Middle frontal gyrus (tissue), 1 donor: ENCODE measurements around the gene STAG3.
"Not testable (repeated sequence)": the region's sequence is repeated elsewhere in the genome, so short reads cannot be mapped to it uniquely, and the experiment has no call there.

Experiments
- DNase-seq: peaks from one replicate; pipeline ENCODE4 v3.0.0-alpha.2; 2015; ENCODE audit warnings: low spot score; ENCODE audit errors: extremely low spot score

Gene STAG3

GRCh38 chr7:100246121-100246864 lies 68.6 kb downstream of the STAG3 start:
- not testable (repeated sequence) for DNase-seq

- DNase-seq, result not testable (repeated sequence)
Measured at GRCh38 chr7:100246865-100247137, 69.1 kb downstream of the STAG3 start.

DNA sequence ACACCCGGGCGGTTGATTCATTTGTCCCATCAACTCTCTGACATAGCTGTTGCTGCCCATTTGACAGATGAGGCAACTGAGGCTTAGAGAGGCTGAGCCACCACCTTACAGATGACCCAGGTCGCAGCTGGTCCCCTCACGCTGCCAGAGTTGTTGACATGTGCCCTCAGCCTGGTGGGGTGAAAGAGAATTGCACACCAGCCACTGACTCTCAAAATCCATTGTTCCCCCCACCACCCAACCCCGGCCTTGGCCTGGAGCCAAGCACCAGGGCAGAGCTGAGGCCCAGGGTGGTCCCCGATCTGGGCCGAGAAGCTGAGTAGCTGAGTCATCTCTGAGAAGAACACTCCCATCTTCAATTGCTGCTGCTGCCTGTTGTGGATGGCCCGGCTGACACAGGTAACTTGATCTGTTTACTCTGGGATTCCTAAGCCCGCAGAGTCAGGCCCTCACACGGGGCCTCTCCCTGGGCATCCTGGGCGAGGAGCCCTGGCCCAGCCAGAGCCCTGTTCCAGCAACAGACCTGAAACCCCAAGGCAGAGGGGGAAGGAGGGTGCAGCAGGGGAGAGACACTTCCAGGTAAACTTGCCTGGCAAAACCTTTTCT lies 69.5 kb downstream of the STAG3 start:
- DNase-seq, result no peak

DNA sequence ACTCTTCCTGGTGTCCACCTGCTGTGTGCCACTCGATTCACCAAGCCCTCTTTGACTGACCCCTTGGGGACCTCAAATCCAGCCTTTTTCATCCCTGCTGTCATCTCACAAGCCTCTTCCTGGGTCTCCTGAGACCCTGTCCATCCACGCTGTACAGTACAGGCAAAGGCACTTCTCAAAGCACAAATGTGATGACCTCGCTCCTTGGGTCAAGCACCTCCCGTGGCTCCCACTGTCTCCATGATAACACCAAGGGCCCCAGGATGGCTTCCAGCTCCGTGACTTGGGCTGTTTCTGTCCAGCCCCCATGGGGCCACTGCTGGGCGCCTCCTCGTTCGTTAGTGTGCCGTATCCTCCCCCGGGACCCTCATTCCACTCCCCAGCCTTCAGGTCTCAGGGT lies 70.8 kb downstream of the STAG3 start:
- DNase-seq, result no peak

DNA sequence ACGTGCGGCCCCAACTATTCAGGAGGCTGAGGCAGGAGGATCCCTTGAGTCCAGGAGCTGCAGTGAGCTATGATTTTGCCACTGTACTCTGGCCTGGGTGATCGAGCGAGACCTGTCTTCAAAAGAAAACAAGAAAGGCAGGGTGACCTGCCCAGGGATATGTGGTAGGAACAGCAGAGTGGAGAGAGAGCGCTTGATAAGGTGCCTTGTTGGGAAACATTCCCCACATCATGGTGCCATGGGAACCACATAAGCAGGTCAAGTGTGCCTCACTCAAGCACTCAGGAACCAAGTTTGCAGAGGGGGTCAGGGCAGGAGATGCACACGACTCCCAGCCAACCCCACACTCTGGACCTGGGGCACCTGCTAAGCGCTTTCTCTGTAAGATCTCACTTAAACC lies 79.3 kb downstream of the STAG3 start:
- DNase-seq, result no peak

- DNase-seq, result not testable (repeated sequence)
Measured at GRCh38 chr7:100259984-100260383, 82.3 kb downstream of the STAG3 start.

DNA sequence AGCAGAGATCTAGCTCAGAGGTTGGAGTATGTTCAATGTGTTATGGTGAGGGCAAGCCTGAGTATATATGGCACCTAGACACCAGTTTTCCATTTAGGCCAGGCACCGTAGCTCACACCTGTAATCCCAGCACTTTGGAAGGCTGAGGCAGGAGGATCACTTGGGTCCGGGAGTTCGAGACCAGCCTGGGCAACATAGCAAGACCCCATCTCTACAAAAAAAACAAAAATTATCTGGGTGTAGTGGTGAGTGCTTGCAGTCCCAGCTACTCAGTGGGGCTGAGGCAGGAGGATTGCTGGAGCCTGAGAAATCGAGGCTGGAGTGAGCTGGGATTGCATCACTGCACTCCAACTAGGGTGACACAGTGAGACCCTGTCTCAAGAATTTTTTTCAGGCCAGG lies 85.2 kb downstream of the STAG3 start:
- DNase-seq, result not testable (repeated sequence)
